ENCODE measurements around the gene ALG13.
"Not testable (repeated sequence)": the region's sequence is repeated elsewhere in the genome, so short reads cannot be mapped to it uniquely, and the experiment has no call there.

Gene ALG13

GRCh38 chrX:111761578-111762135, 80.7 kb downstream of the ALG13 start:
- ChIA-PET POLR2A (no interaction called here), CTCF (no interaction called here)
- TF ChIP-seq CTBP1 (IDR thresholded peaks at IDR 0.05; ENCODE audit: borderline replicate concordance), result no peak
- TF ChIP-seq ELF4 (IDR thresholded peaks at IDR 0.05), result no peak
- no peak for TF ChIP-seq HDGF (IDR thresholded peaks at IDR 0.05; ENCODE audit: borderline replicate concordance)
- TF ChIP-seq ARNT (IDR thresholded peaks at IDR 0.05), result no peak
- no peak for TF ChIP-seq PKNOX1 (IDR thresholded peaks at IDR 0.05)
- no peak for DNase-seq (ENCODE audit: extremely low spot score)

DNA sequence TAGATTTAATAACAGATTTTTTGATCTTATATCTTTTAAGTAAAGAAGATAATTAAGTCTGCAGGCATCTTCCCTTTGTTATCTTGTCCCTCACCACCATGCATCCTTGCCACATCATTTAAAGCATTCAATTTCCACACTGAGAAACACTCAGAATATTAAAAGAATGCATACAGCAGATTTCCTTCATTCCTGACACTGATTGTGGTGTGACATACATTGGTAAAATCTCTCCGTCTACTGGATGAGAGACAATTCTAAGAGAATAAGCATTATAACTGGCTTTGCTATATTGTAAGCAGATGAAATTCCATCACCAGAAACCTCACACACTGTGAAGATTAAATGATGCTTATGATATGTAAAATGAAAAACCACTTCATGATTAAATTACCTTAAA, 97.6 kb downstream of the ALG13 start:
- TF ChIP-seq ARNT (IDR thresholded peaks at IDR 0.05) (no peak), PKNOX1 (IDR thresholded peaks at IDR 0.05) (no peak), CTBP1 (IDR thresholded peaks at IDR 0.05; ENCODE audit: borderline replicate concordance) (no peak)
- CTCF ChIA-PET, result no interaction called here

DNA sequence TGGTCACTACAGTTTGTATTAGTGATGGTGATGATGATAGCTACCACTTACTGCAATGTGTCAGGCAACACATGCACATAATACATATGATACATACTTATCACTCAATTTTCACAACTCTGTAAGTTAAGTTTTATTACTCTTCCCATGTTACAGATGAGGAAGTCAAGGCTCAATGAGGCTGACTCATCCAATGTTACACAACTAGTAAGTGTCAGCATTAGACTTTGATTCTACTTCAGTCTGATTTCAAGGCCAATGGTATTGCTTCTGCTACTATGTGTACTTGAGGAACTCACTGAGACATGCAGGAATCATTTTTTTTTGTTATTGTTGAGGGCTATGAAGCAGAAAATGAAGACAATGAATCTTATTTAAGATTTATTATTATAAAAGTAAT, 98.6 kb downstream of the ALG13 start:
- DNase-seq (ENCODE audit: extremely low spot score), result no peak
- POLR2A ChIA-PET, result no interaction called here
- TF ChIP-seq FOXA1 (IDR thresholded peaks at IDR 0.05), result no peak
- TF ChIP-seq LEF1 (IDR thresholded peaks at IDR 0.05; ENCODE audit: borderline replicate concordance), result no peak
- no peak for TF ChIP-seq NFRKB (IDR thresholded peaks at IDR 0.05)
- no peak for TF ChIP-seq HDGF (IDR thresholded peaks at IDR 0.05; ENCODE audit: borderline replicate concordance)
- no peak for TF ChIP-seq TARDBP (IDR thresholded peaks at IDR 0.05)
- no peak for TF ChIP-seq BHLHE40 (IDR thresholded peaks at IDR 0.05; ENCODE audit: borderline replicate concordance)
- no peak for TF ChIP-seq L3MBTL2 (conservative IDR thresholded peaks at IDR 0.05)
- no peak for TF ChIP-seq SP1 (IDR thresholded peaks at IDR 0.05)
- no peak for TF ChIP-seq ZNF384 (IDR thresholded peaks at IDR 0.05)
- no peak for TF ChIP-seq FOXK2 (IDR thresholded peaks at IDR 0.05)
- TF ChIP-seq SUZ12 (IDR thresholded peaks at IDR 0.05), result no peak
- no peak for TF ChIP-seq ELF4 (IDR thresholded peaks at IDR 0.05)
- TF ChIP-seq ARNT (IDR thresholded peaks at IDR 0.05), result no peak
- TF ChIP-seq PKNOX1 (IDR thresholded peaks at IDR 0.05), result no peak
- no peak for TF ChIP-seq CTBP1 (IDR thresholded peaks at IDR 0.05; ENCODE audit: borderline replicate concordance)
- no peak for TF ChIP-seq FOXM1 (IDR thresholded peaks at IDR 0.05; ENCODE audit: borderline replicate concordance)
- CTCF ChIA-PET, result no interaction called here

More for the DNA sequence above, 97.6 kb downstream of the ALG13 start:
- no peak for DNase-seq (ENCODE audit: extremely low spot score)
- POLR2A ChIA-PET, result no interaction called here

DNA sequence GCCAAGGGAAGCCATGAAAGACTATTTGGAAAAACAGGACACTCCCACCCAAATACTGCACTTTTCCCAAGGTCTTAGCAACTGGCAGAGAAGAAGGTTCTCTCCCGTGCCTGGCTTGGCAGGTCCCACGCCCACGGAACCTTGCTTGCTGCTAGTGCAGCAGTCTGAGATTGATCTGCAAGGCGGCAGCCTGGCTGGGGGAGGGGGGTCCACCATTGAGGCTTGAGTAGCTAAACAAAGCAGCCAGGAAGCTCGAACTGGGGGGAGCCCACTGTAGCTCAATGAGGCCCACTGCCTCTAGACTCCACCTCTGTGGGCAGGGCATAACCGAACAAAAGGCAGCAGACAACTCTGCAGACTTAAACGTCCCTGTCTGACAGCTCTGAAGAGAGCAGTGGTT, 103.7 kb downstream of the ALG13 start:
- ChIA-PET POLR2A (no interaction called here), CTCF (no interaction called here)
- no peak for DNase-seq (ENCODE audit: extremely low spot score)
- TF ChIP-seq ARNT (IDR thresholded peaks at IDR 0.05), result no peak
- TF ChIP-seq CTBP1 (IDR thresholded peaks at IDR 0.05; ENCODE audit: borderline replicate concordance), result no peak
- no peak for TF ChIP-seq ZNF384 (IDR thresholded peaks at IDR 0.05)
- no peak for TF ChIP-seq HDGF (IDR thresholded peaks at IDR 0.05; ENCODE audit: borderline replicate concordance)
- no peak for TF ChIP-seq BHLHE40 (IDR thresholded peaks at IDR 0.05; ENCODE audit: borderline replicate concordance)
- no peak for TF ChIP-seq FOXA1 (IDR thresholded peaks at IDR 0.05)
- TF ChIP-seq FOXK2 (IDR thresholded peaks at IDR 0.05), result no peak
- no peak for TF ChIP-seq SP1 (IDR thresholded peaks at IDR 0.05)
- TF ChIP-seq LEF1 (IDR thresholded peaks at IDR 0.05; ENCODE audit: borderline replicate concordance), result no peak
- no peak for TF ChIP-seq L3MBTL2 (conservative IDR thresholded peaks at IDR 0.05)
- no peak for TF ChIP-seq ELF4 (IDR thresholded peaks at IDR 0.05)
- no peak for TF ChIP-seq TARDBP (IDR thresholded peaks at IDR 0.05)
- no peak for TF ChIP-seq PKNOX1 (IDR thresholded peaks at IDR 0.05)
- TF ChIP-seq SUZ12 (IDR thresholded peaks at IDR 0.05), result no peak
- TF ChIP-seq FOXM1 (IDR thresholded peaks at IDR 0.05; ENCODE audit: borderline replicate concordance), result no peak

DNA sequence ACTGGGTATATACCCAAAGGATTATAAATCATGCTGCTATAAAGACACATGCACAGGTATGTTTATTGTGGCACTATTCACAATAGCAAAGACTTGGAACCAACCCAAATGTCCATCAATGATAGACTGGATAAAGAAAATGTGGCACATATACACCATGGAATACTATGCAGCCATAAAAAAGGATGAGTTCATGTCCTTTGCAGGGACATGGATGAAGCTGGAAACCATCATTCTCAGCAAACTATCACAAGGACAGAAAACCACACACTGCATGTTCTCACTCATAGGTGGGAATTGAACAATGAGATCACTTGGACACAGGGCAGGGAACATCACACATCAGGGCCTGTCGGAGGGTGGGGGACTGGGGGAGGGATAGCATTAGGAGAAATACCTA, 109.1 kb downstream of the ALG13 start:
- DNase-seq (ENCODE audit: extremely low spot score); POLR2A ChIA-PET; CTCF ChIA-PET: not testable (repeated sequence)

All from HEK293T (cell line).